HG03432 (cell line): ENCODE measurements around the gene DHDH.

Experiments used
- ATAC-seq: cut with Tn5 transposase; IDR thresholded peaks from one replicate; pipeline ENCODE4 v1.9.1; 2021; ENCODE audit warnings: mild to moderate bottlenecking, moderate library complexity; ENCODE audit not compliant: unreplicated experiment

DHDH gene

GRCh38 chr19:48965806-48966540 is 32.5 kb downstream of the DHDH start:
- peak; percentile 19 for ATAC-seq

- ATAC-seq: no peak
Observed at GRCh38 chr19:48966541-48967345, 33.2 kb downstream of the DHDH start.

GRCh38 chr19:48967346-48968178 is 34.1 kb downstream of the DHDH start:
- no peak for ATAC-seq

- no peak for ATAC-seq
Observed at GRCh38 chr19:48968179-48968661, 34.7 kb downstream of the DHDH start.

GRCh38 chr19:48968813-48969218 is 35.3 kb downstream of the DHDH start:
- ATAC-seq: no peak

GRCh38 chr19:48969276-48970138 is 36.0 kb downstream of the DHDH start:
- no peak for ATAC-seq

DNA sequence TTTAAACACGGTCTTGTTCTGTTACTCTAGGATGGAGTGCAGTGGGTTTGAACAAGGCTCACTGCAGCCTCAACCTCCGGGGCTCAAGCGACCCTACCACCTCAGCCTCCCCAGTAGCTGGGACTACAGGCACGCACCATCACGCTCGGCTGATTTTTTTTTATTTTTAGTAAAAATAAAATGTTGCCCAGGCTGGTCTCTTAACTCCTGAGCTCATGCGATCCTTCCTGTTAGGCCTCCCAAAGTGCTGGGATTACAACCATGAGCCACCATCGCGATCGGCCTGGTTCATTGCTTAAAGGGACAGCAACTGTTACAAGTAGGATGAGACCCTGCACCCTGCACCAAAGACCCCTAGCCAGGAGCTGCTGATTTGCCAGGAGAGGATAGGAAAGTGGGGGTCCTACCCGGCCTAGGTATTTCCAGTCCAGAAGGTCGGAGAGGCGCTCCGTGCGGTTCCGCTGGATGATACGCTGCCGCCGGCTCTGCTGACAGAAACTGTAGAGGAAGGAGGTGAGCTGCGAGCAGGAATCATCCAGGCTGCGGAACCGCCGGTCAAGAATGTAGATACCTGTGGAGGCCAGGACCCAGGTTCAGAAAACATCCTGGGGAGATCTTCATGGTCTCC is 36.8 kb downstream of the DHDH start:
- no peak for ATAC-seq

- no peak for ATAC-seq
Observed at GRCh38 chr19:48970923-48971395, 37.5 kb downstream of the DHDH start.

DNA sequence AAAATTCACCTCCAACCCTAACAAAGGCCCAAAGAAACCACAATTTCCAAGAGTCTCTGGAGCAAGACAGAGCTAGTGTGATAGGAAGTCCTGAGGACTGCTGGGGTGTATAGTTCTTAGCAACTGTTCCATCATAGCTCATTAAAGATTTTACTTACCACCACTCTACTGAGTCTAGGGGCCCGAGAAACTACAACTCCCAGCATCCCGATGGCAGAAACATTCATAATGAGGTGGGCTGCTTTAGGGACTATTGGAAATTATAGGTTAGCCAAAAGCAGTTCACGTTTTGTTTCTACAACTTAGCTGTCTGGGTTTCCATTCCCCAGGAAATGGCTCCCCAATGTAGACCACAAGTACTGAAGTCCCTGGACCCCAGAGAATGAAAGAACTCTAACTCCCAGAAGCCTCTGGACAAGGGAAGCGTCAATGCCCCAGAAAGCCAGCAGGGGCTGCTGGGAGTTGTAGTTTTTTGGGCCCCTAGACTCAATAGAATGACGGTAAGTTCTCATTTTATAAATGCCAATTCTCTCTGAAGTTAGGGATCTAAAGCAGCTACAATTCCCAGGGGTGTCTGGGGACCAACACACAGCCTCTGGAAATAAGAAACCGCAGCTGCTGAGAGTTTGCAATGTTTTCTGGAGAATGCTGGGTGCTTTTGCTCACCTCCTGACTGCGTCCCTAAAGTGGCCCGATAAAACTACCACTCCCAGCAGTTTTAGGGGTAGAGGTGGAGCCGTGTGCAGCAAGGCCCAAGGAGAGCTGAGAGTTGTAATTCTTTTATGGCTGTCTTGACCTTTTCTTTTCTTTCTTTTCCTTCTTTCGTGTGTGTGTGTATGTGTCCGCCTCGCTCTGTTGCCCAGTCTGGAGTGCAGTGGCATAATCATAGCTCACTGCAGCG is 42.7 kb downstream of the DHDH start:
- ATAC-seq: no peak

- ATAC-seq: no peak
Observed at GRCh38 chr19:48977061-48977460, 43.6 kb downstream of the DHDH start.

- no peak for ATAC-seq
Observed at GRCh38 chr19:48982280-48982679, 48.8 kb downstream of the DHDH start.

- no peak for ATAC-seq
Observed at GRCh38 chr19:48985711-48986110, 52.2 kb downstream of the DHDH start.

GRCh38 chr19:48986211-48986610 is 52.7 kb downstream of the DHDH start:
- no peak for ATAC-seq

GRCh38 chr19:48987323-48987722 is 53.8 kb downstream of the DHDH start:
- ATAC-seq: no peak

- no peak for ATAC-seq
Observed at GRCh38 chr19:48988286-48988685, 54.8 kb downstream of the DHDH start.

- ATAC-seq: no peak
Observed at GRCh38 chr19:48988860-48989259, 55.4 kb downstream of the DHDH start.

- no peak for ATAC-seq
Observed at GRCh38 chr19:48989701-48990291, 56.3 kb downstream of the DHDH start.

- no peak for ATAC-seq
Observed at GRCh38 chr19:48990400-48990799, 56.9 kb downstream of the DHDH start.
